SK-N-SH treated with all-trans-retinoic acid at 6 μM for 48 hours (cell line): ENCODE measurements around the gene AGBL5.

ENCODE experiments used
- ARNTL ChIP-seq: fragments of 450-650 bp; formaldehyde crosslinking; IDR thresholded peaks from 2 replicates; pipeline ENCODE4 v1.5.0; 2020; ENCODE audit warnings: low read depth, mild to moderate bottlenecking, moderate library complexity, borderline replicate concordance
- BACH2 ChIP-seq: fragments of 250-450 bp; sonication (Bioruptor Pico); IDR thresholded peaks from 2 replicates; pipeline ENCODE4 v1.9.0; 2021; ENCODE audit warnings: mild to moderate bottlenecking, borderline replicate concordance
- OSR1 ChIP-seq: fragments of 250-450 bp; sonication (Bioruptor Pico); IDR thresholded peaks from 2 replicates; pipeline ENCODE4 v1.8.0; 2022; ENCODE audit warnings: moderate library complexity, mild to moderate bottlenecking, inconsistent platforms
- POU6F1 ChIP-seq: fragments of 250-450 bp; sonication (Bioruptor Pico); IDR thresholded peaks from 2 replicates; pipeline ENCODE4 v1.8.0; 2021; ENCODE audit warnings: low read depth, mild to moderate bottlenecking, moderate library complexity, borderline replicate concordance
- RARB ChIP-seq: fragments of 250-450 bp; sonication (Bioruptor Pico); IDR thresholded peaks from 2 replicates; pipeline ENCODE4 v1.8.0; 2021; ENCODE audit warnings: mild to moderate bottlenecking, moderate library complexity
- TCF4 ChIP-seq: fragments of 250-450 bp; sonication (Bioruptor Pico); IDR thresholded peaks from 2 replicates; pipeline ENCODE4 v1.8.0; 2021; ENCODE audit warnings: mild to moderate bottlenecking, moderate library complexity, borderline replicate concordance
- TOX ChIP-seq: fragments of 250-450 bp; sonication (Bioruptor Pico); IDR thresholded peaks from 2 replicates; pipeline ENCODE4 v1.8.0; 2021; ENCODE audit warnings: mild to moderate bottlenecking, moderate library complexity, borderline replicate concordance
- TSHZ2 ChIP-seq: fragments of 250-450 bp; sonication (Bioruptor Pico); IDR thresholded peaks from 2 replicates; pipeline ENCODE4 v1.5.0; 2020; ENCODE audit warnings: mild to moderate bottlenecking, moderate library complexity
- ZFP3 ChIP-seq: fragments of 250-450 bp; sonication (Bioruptor Pico); IDR thresholded peaks from 2 replicates; pipeline ENCODE4 v1.5.0; 2020; ENCODE audit warnings: mild to moderate bottlenecking, moderate library complexity
- ZFP30 ChIP-seq: fragments of 450-650 bp; formaldehyde crosslinking; IDR thresholded peaks from 2 replicates; pipeline ENCODE4 v1.5.0; 2022; ENCODE audit warnings: mild to moderate bottlenecking, moderate library complexity
- ZNF565 ChIP-seq: fragments of 450-650 bp; formaldehyde crosslinking; conservative IDR thresholded peaks from 2 replicates; pipeline ENCODE4 v1.5.0; 2020; ENCODE audit warnings: low read depth, mild to moderate bottlenecking, moderate library complexity
- ZNF70 ChIP-seq: fragments of 450-650 bp; formaldehyde crosslinking; IDR thresholded peaks from 2 replicates; pipeline ENCODE4 v1.5.0; 2020; ENCODE audit warnings: mild to moderate bottlenecking, moderate library complexity
- ZNF8 ChIP-seq: fragments of 450-650 bp; formaldehyde crosslinking; IDR thresholded peaks from 2 replicates; pipeline ENCODE4 v1.5.0; 2020; ENCODE audit warnings: mild to moderate bottlenecking, moderate library complexity
- TF ChIP-seq, protein P1 (sequence below): fragments of 250-450 bp; sonication (Bioruptor Pico); IDR thresholded peaks from 2 replicates; pipeline ENCODE4 v1.8.0; 2020; ENCODE audit warnings: mild to moderate bottlenecking, moderate library complexity, borderline replicate concordance

GRCh38 chr2:27085062-27085672, 33.7 kb downstream of the AGBL5 start:
- TF ChIP-seq, protein P1, sequence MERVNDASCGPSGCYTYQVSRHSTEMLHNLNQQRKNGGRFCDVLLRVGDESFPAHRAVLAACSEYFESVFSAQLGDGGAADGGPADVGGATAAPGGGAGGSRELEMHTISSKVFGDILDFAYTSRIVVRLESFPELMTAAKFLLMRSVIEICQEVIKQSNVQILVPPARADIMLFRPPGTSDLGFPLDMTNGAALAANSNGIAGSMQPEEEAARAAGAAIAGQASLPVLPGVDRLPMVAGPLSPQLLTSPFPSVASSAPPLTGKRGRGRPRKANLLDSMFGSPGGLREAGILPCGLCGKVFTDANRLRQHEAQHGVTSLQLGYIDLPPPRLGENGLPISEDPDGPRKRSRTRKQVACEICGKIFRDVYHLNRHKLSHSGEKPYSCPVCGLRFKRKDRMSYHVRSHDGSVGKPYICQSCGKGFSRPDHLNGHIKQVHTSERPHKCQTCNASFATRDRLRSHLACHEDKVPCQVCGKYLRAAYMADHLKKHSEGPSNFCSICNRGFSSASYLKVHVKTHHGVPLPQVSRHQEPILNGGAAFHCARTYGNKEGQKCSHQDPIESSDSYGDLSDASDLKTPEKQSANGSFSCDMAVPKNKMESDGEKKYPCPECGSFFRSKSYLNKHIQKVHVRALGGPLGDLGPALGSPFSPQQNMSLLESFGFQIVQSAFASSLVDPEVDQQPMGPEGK (CRISPR knock-in tag) = no peak
- TF ChIP-seq ARNTL (no peak), TSHZ2 (CRISPR knock-in tag) (no peak), ZNF8 (CRISPR knock-in tag) (no peak), ZFP30 (CRISPR knock-in tag) (no peak), ZFP3 (CRISPR knock-in tag) (no peak), TOX (no peak), OSR1 (no peak), RARB (CRISPR knock-in tag) (no peak), TCF4 (CRISPR knock-in tag) (no peak), ZNF565 (CRISPR knock-in tag) (no peak), POU6F1 (no peak), ZNF70 (CRISPR knock-in tag) (no peak), BACH2 (CRISPR knock-in tag) (no peak)
